Measurements from ENCODE around the gene BICC1.

Gene BICC1

GRCh38 chr10:58785354-58785753 is 272.7 kb downstream of the BICC1 start:
- Histone ChIP-seq H3K27me3 (ENCODE audit: insufficient read depth, low read depth) (no peaks in the 10 kb centered on the region), H2AFZ (ENCODE audit: low read depth) (no peak overlapping the region)
- TF ChIP-seq, protein P1, sequence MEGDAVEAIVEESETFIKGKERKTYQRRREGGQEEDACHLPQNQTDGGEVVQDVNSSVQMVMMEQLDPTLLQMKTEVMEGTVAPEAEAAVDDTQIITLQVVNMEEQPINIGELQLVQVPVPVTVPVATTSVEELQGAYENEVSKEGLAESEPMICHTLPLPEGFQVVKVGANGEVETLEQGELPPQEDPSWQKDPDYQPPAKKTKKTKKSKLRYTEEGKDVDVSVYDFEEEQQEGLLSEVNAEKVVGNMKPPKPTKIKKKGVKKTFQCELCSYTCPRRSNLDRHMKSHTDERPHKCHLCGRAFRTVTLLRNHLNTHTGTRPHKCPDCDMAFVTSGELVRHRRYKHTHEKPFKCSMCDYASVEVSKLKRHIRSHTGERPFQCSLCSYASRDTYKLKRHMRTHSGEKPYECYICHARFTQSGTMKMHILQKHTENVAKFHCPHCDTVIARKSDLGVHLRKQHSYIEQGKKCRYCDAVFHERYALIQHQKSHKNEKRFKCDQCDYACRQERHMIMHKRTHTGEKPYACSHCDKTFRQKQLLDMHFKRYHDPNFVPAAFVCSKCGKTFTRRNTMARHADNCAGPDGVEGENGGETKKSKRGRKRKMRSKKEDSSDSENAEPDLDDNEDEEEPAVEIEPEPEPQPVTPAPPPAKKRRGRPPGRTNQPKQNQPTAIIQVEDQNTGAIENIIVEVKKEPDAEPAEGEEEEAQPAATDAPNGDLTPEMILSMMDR (conservative IDR thresholded peaks at IDR 0.05; ENCODE audit: low read depth, low read length): no peak

GRCh38 chr10:58791137-58791536 is 278.5 kb downstream of the BICC1 start:
- Histone ChIP-seq H3K4me3 (IDR thresholded peaks at IDR 0.05; ENCODE audit: insufficient read depth, low read depth, low read length) (no peak overlapping the region), H3K9ac (no peak overlapping the region), H3K4me2 (no peak overlapping the region), H2AFZ (ENCODE audit: low read depth) (no peak overlapping the region), H3K36me3 (ENCODE audit: insufficient read depth) (no peaks in the 10 kb centered on the region), H3K27me3 (ENCODE audit: insufficient read depth, low read depth) (no peaks in the 10 kb centered on the region), H3K27ac (no peak overlapping the region), H3K79me2 (ENCODE audit: insufficient read depth, low read depth) (no peaks in the 10 kb centered on the region), H3K4me1 (ENCODE audit: low read depth, poor library complexity, severe bottlenecking) (no peaks in the 10 kb centered on the region), H4K20me1 (ENCODE audit: insufficient read depth) (no peaks in the 10 kb centered on the region)
- TF ChIP-seq, protein P1 (conservative IDR thresholded peaks at IDR 0.05; ENCODE audit: low read depth, low read length): no peak

More at GRCh38 chr10:58785354-58785753, 272.7 kb downstream of the BICC1 start:
- no peaks in the 10 kb centered on the region for H3K79me2 ChIP-seq (ENCODE audit: insufficient read depth, low read depth)
- no peak overlapping the region for H3K4me3 ChIP-seq (IDR thresholded peaks at IDR 0.05; ENCODE audit: insufficient read depth, low read depth, low read length)
- H3K4me1 ChIP-seq (ENCODE audit: low read depth, poor library complexity, severe bottlenecking): no peaks in the 10 kb centered on the region
- no peaks in the 10 kb centered on the region for H4K20me1 ChIP-seq (ENCODE audit: insufficient read depth)
- no peak overlapping the region for H3K9ac ChIP-seq
- H3K27ac ChIP-seq: no peak overlapping the region
- no peaks in the 10 kb centered on the region for H3K36me3 ChIP-seq (ENCODE audit: insufficient read depth)
- no peak overlapping the region for H3K4me2 ChIP-seq

DNA sequence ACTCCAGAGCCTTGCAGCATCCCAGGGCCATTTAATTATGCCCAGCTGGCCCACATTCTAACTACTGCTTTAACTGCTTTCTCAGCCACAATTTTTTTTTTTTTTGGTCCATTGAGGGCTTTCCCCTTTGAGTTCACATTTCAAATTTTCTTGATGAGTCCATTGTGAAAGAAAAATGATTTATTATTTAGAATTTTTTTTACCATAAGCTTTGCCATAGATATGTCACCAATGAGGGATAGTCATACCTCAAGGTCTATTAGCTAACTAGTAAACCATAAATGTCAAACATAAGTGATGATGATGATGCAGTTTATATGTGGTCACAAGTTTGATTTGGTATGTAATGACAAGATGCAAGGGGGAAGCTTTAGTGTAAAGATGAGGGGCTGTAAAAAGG is 282.9 kb downstream of the BICC1 start:
- Histone ChIP-seq H4K20me1 (ENCODE audit: insufficient read depth) (no peaks in the 10 kb centered on the region), H2AFZ (ENCODE audit: low read depth) (no peak overlapping the region), H3K9ac (no peak overlapping the region), H3K4me1 (ENCODE audit: low read depth, poor library complexity, severe bottlenecking) (no peaks in the 10 kb centered on the region), H3K4me3 (IDR thresholded peaks at IDR 0.05; ENCODE audit: insufficient read depth, low read depth, low read length) (no peak overlapping the region), H3K27me3 (ENCODE audit: insufficient read depth, low read depth) (no peaks in the 10 kb centered on the region), H3K27ac (no peak overlapping the region), H3K36me3 (ENCODE audit: insufficient read depth) (no peaks in the 10 kb centered on the region), H3K79me2 (ENCODE audit: insufficient read depth, low read depth) (no peaks in the 10 kb centered on the region), H3K4me2 (no peak overlapping the region)
- TF ChIP-seq, protein P1 (conservative IDR thresholded peaks at IDR 0.05; ENCODE audit: low read depth, low read length): no peak

DNA sequence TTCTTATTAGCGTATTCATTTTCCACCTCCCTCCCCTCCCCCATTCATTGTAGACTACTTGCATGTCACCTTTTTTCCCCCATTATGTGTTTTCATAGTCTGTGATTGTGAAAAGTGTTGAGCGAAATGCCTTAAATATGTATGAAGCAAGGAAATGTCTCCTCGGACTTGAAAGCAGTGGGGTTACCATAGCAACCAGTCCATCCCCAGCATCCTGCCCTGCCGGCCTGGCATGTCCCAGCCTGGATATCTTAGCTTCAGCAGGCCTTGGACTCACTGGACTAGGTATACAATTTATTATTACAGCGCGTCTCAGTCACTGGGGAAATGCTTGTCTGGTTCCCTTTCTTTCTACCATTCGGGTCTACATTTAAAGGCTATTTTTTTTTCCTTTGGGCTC is 283.6 kb downstream of the BICC1 start:
- no peaks in the 10 kb centered on the region for H4K20me1 ChIP-seq (ENCODE audit: insufficient read depth)
- H3K9ac ChIP-seq: no peak overlapping the region
- H3K4me3 ChIP-seq (IDR thresholded peaks at IDR 0.05; ENCODE audit: insufficient read depth, low read depth, low read length): no peak overlapping the region
- TF ChIP-seq, protein P1 (conservative IDR thresholded peaks at IDR 0.05; ENCODE audit: low read depth, low read length): no peak
- no peak overlapping the region for H2AFZ ChIP-seq (ENCODE audit: low read depth)
- no peak overlapping the region for H3K27ac ChIP-seq
- no peak overlapping the region for H3K4me2 ChIP-seq
- no peaks in the 10 kb centered on the region for H3K79me2 ChIP-seq (ENCODE audit: insufficient read depth, low read depth)
- H3K36me3 ChIP-seq (ENCODE audit: insufficient read depth): no peaks in the 10 kb centered on the region
- H3K4me1 ChIP-seq (ENCODE audit: low read depth, poor library complexity, severe bottlenecking): no peaks in the 10 kb centered on the region
- no peaks in the 10 kb centered on the region for H3K27me3 ChIP-seq (ENCODE audit: insufficient read depth, low read depth)

Data from KMS-11 (cell line).